T-helper 2 cell (primary cell): ENCODE measurements around the gene KHK.
A peak's percentile ranks its signal among the peaks of the same experiment; 100 is the strongest.
"Not testable (repeated sequence)": the region's sequence is repeated elsewhere in the genome, so short reads cannot be mapped to it uniquely, and the experiment has no call there.

Experiments
- DNase-seq, 5 experiments: peaks; one replicate each; pipeline versions ENCODE4 v3.0.0 to v3.0.0-alpha.2; 2012 to 2022

Gene KHK

GRCh38 chr2:27097341-27097740 lies 10.8 kb downstream of the KHK start:
- DNase-seq: no peak

- DNase-seq: no peak
Observed at GRCh38 chr2:27099334-27099955, 12.9 kb downstream of the KHK start.

- DNase-seq: no peak
Observed at GRCh38 chr2:27100036-27100435, 13.5 kb downstream of the KHK start.

GRCh38 chr2:27102329-27102728 lies 15.8 kb downstream of the KHK start:
- no peak for DNase-seq

- no peak for DNase-seq
Observed at GRCh38 chr2:27105981-27106380, 19.4 kb downstream of the KHK start.

GRCh38 chr2:27108221-27108620 lies 21.6 kb downstream of the KHK start:
- DNase-seq: no peak

DNA sequence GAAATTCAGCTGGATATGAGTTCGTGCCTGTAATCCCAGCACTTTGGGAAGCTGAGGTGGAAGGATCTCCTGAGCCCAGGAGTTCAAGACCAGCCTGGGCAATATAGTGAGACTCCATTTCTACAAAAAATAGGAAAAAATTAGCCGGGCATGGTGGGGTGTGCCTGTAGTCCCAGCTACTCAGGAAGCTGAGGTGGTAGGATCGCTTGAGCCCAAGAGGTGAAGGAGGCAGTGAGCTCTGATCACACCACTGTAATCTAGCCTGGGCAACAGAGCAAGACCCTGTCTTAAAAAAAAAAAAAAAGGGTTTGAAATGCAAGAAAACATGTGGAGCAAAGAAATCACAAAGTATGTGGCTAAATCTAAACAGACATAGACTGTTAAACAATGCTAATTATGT lies 22.5 kb downstream of the KHK start:
- DNase-seq: no peak

- not testable (repeated sequence) for DNase-seq
Observed at GRCh38 chr2:27110603-27111352, 24.2 kb downstream of the KHK start.

DNA sequence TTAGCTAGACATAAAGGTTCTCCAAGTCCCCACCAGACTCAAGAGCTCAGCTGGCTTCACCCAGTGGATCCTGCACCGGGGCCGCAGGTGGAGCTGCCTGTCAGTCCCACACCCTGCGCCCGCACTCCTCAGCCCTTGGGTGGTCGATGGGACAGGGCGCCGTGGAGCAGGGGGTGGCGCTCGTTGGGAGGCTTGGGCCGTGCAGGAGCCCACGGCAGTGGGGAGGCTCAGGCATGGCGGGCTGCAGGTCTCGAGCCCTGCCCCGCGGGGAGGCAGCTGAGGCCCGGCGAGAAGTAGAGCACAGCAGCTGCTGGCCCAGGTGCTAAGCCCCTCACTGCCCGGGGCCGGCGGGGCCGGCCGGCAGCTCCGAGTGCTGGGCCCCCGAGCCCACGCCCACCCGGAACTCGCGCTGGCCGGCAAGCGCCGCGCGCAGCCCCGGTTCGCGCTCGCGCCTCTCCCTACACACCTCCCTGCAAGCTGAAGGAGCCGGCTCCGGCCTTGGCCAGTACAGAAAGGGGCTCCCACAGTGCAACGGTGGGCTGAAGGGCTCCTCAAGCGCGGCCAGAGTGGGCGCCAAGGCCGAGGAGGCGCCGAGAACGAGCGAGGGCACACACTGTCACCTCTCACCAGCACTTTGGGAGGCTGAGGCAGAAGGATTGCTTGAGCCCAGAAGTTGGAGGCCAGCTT lies 25.0 kb downstream of the KHK start:
- not testable (repeated sequence) for DNase-seq

DNA sequence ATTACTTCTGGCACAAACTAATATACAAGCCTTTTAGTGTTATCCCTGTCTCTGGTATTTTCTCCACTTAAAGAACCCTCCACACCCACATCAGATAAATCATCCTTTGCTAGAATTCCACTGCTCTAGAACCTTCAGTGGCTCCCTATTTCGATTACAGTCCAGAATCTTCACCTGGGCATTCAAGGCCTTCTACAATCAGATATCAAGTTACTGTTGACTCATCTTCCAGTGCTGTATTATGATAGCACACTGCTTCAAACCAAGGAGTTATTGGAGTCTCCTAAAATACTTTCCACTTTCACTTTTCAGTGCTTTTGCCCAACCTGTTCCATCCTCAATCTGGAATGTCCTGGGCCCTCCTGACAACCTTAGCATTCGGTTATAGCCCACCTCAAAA lies 28.9 kb downstream of the KHK start:
- DNase-seq: no peak

- no peak for DNase-seq
Observed at GRCh38 chr2:27117995-27118524, 31.5 kb downstream of the KHK start.

DNA sequence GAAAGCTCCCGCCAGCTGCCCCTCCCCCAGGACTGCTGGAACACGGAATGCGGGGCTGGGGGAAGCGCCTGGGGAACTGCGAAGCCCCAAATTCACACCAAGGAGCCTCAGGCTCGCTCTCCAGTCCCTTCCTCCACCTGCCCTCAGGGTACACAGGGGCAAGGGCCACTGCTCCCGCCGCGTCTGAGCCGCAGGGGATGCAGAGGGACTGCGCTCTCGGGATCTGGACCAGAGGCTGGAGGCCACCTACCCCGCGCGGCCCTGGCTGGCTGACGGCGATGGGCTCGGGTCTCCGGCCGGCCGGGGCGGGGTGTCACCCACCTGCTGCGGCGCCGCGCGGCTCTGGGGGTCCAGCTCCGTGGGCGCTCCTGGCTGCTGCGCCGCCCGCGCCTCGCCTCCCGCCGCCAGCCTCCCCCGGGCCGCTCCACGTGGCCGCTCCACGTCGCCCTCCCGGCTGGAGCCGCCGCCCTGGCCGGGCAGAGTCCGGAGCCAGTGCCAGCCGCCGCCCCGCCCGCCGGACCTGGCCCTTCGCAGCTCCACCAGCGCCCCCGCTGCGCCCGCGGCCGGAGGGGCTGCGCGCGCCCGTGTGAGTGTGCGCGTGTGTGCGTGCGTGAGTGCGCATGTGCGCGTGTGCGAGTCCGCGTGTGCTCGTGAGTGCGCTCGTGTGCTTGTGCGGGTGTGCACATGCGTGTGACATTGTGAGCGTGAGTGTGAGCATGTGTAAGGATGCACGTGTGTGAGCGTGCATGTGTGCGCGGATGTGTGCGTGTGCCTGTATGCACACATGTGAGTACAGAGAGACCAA lies 32.2 kb downstream of the KHK start, which contains the start of gene CGREF1:
Gene CGREF1 (minus strand): TSS at position 604 of the 805 bp plus-strand sequence. CDS start 14,762 bp downstream, outside the sequence.
- DNase-seq: peak in 1 of 5 experiments; percentile 46

GRCh38 chr2:27119330-27119670 lies 32.7 kb downstream of the KHK start:
- DNase-seq: not testable (repeated sequence)

- DNase-seq: no peak
Observed at GRCh38 chr2:27121906-27122305, 35.3 kb downstream of the KHK start.

DNA sequence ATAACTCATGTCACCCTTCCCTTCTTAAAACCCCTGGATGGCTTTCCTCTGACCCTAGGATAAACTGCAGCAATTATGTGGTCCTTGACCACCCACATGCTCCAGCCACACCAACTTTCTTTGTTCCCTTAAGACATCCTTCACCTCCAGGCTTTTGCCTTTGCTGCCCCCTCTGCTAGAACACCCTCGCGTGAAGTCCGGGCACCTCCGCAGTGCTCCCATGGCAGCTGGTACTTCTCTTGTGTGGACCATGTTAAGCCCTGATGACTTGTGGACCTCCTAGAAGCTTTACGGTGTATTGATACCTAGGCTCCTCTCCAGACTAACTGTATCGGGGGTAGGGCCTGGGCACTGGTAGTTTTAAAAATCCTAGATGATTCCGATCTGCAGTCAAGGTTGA lies 36.2 kb downstream of the KHK start:
- no peak for DNase-seq

DNA sequence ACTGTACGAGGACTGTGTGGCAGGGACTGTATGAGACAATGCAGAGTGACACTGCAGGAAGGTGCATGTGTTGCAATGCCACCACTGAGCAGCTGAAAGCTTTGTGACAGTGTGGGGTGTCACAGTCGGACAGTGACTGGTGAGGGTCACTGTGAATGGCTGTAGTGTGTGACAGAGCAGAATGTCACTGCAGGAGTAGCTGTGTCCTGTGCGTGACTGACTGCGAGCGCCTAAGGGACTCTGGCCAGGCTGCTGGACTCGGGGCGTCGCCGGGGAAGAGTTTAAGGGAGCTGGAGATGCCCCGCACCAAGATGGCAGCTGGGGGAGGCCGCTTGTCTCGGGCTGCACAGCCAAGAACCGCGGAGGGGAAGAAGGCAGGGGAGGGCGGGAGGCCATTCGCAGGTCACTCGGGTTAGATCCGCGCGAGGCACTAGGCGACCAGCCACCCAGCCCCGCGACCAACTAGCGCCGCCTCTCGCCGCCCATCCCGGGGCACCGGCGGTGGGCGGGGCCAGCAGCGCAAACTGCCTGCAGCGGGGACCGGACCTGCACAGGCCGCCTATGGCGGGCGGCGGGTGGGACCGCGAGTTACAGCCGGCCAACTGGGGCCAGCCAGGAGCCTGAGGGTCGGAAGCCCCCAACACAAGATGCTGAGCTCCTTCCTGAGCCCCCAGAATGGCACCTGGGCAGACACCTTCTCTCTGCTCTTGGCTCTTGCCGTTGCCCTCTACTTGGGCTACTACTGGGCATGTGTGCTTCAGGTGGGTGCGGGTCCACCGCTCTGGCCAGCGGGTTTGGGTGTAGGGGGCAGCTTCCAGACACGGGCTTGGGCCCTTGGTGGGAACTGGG lies 37.0 kb downstream of the KHK start, which contains the start of gene ABHD1:
Gene ABHD1 (plus strand): TSS at position 514 of the 849 bp plus-strand sequence. CDS start 134 bp downstream, at position 648.
- DNase-seq: peak; percentile 41 to 65 (median 63)

- DNase-seq: no peak
Observed at GRCh38 chr2:27125104-27125503, 38.5 kb downstream of the KHK start.

DNA sequence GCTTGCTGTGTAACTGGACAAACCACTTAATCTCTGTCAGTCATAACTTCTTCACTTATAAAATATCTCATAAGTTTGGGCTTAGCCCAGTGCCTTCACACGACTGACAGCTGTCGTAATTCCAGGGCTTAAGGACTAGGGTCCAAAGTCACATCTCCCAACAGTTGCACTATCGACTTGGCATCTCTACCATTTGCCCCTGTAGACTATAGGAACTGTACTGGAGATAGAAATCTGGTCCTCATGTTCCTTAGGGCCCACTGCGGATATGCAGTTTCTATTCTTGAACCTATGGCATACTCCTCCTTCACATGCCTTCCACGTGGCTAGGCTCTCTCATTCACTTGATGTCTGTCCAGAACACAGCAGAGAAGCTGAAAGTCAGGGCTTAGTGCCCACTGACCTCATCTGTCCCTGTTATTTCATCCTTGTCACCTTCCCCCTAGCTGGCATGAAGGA lies 39.7 kb downstream of the KHK start:
- DNase-seq: no peak

- DNase-seq: no peak
Observed at GRCh38 chr2:27127883-27128667, 41.5 kb downstream of the KHK start.
